Measurements from ENCODE around the gene ITGA3.

The ITGA3 gene

DNA sequence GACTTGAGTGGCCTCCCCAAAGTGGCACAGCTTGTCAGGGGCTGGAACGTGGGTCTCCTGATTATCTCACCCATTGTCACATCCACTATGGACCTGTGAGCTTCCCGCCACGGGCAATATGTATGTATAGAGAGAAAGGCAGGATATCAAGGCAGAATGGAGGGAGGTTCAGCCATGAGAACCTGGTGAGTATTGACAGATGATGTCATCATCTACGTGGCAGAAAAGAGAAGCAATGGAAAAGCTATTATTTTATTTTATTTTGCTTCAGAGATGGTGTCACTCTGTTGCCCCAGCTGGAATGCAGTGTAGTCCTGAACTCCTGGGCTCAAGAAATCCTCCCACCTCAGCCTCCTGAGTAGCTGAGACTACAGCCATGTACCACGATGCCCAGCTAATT is 25.8 kb downstream of the ITGA3 start:
- Histone ChIP-seq H3K27ac (no peak overlapping the region), H3K9ac (no peak overlapping the region), H3K4me1 (ENCODE audit: low read depth, poor library complexity, severe bottlenecking) (peaks cover 26% of the 10 kb centered on the region), H4K20me1 (ENCODE audit: insufficient read depth) (no peaks in the 10 kb centered on the region), H2AFZ (ENCODE audit: low read depth) (no peak overlapping the region), H3K27me3 (ENCODE audit: insufficient read depth, low read depth) (no peaks in the 10 kb centered on the region), H3K4me3 (IDR thresholded peaks at IDR 0.05; ENCODE audit: insufficient read depth, low read depth, low read length) (no peak overlapping the region), H3K4me2 (peak overlapping the region; percentile 7; the same call in 1 of the 2 replicates), H3K36me3 (ENCODE audit: insufficient read depth) (no peaks in the 10 kb centered on the region), H3K79me2 (ENCODE audit: insufficient read depth, low read depth) (no peaks in the 10 kb centered on the region)
- TF ChIP-seq, protein P1, sequence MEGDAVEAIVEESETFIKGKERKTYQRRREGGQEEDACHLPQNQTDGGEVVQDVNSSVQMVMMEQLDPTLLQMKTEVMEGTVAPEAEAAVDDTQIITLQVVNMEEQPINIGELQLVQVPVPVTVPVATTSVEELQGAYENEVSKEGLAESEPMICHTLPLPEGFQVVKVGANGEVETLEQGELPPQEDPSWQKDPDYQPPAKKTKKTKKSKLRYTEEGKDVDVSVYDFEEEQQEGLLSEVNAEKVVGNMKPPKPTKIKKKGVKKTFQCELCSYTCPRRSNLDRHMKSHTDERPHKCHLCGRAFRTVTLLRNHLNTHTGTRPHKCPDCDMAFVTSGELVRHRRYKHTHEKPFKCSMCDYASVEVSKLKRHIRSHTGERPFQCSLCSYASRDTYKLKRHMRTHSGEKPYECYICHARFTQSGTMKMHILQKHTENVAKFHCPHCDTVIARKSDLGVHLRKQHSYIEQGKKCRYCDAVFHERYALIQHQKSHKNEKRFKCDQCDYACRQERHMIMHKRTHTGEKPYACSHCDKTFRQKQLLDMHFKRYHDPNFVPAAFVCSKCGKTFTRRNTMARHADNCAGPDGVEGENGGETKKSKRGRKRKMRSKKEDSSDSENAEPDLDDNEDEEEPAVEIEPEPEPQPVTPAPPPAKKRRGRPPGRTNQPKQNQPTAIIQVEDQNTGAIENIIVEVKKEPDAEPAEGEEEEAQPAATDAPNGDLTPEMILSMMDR (conservative IDR thresholded peaks at IDR 0.05; ENCODE audit: low read depth, low read length) = no peak

DNA sequence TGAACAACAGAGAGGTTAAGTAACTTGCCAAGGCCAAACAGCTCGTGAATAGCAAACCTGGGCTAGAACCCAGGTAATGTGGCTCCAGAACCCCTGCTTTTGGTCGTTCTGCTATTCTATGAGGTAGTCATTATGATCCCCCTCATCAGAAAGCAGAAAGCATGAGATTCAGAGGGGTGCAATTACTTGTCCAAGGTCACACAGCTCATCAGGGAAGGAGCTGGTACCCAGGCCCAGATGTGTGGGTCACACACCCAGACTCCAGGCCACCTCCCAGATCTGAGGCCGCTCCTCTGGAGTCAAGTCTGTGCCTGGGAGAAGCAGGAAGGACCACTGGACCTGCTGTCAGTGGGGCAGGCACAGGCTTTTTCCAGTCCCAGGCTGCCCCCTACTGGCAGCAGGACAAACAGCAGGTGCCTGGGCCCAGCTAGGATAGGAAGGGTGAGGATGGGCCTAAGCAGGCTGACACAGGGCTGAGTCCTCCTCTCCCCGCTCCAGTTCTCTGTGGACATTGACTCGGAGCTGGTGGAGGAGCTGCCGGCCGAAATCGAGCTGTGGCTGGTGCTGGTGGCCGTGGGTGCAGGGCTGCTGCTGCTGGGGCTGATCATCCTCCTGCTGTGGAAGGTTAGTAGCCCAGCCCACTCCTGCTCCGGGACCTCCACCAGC is 31.5 kb downstream of the ITGA3 start:
- H3K27ac ChIP-seq = no peak overlapping the region
- no peaks in the 10 kb centered on the region for H4K20me1 ChIP-seq (ENCODE audit: insufficient read depth)
- TF ChIP-seq, protein P1 (conservative IDR thresholded peaks at IDR 0.05; ENCODE audit: low read depth, low read length) = peak; percentile 98
- H3K36me3 ChIP-seq (ENCODE audit: insufficient read depth) = no peaks in the 10 kb centered on the region
- no peak overlapping the region for H2AFZ ChIP-seq (ENCODE audit: low read depth)
- H3K9ac ChIP-seq = no peak overlapping the region
- H3K4me3 ChIP-seq (IDR thresholded peaks at IDR 0.05; ENCODE audit: insufficient read depth, low read depth, low read length) = no peak overlapping the region
- peaks cover 28% of the 10 kb centered on the region for H3K27me3 ChIP-seq (ENCODE audit: insufficient read depth, low read depth)
- H3K4me2 ChIP-seq = no peak overlapping the region
- H3K4me1 ChIP-seq (ENCODE audit: low read depth, poor library complexity, severe bottlenecking) = no peaks in the 10 kb centered on the region
- H3K79me2 ChIP-seq (ENCODE audit: insufficient read depth, low read depth) = no peaks in the 10 kb centered on the region

DNA sequence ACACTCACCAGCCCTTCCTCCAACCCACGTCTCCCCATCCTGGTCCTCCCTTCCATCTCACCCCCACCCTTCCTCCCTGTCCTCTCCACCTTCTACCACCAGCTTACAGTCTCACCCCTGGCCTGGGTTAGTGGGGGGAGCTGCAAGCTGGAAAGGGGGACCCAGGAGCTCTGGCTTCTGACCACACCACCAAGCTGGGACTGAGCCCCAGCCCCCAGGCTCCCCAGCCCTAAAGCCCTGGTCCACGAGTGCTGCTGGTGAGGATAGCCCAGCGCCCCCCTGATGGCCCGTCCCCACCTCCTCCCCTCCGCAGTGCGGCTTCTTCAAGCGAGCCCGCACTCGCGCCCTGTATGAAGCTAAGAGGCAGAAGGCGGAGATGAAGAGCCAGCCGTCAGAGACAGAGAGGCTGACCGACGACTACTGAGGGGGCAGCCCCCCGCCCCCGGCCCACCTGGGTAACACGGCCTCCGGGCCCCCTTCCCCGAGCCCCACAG is 32.0 kb downstream of the ITGA3 start:
- Histone ChIP-seq H3K79me2 (ENCODE audit: insufficient read depth, low read depth) (no peaks in the 10 kb centered on the region), H2AFZ (ENCODE audit: low read depth) (no peak overlapping the region), H3K4me3 (IDR thresholded peaks at IDR 0.05; ENCODE audit: insufficient read depth, low read depth, low read length) (no peak overlapping the region), H3K27ac (no peak overlapping the region), H3K4me2 (no peak overlapping the region), H4K20me1 (ENCODE audit: insufficient read depth) (no peaks in the 10 kb centered on the region), H3K27me3 (ENCODE audit: insufficient read depth, low read depth) (peaks cover 28% of the 10 kb centered on the region), H3K9ac (no peak overlapping the region), H3K4me1 (ENCODE audit: low read depth, poor library complexity, severe bottlenecking) (no peaks in the 10 kb centered on the region), H3K36me3 (ENCODE audit: insufficient read depth) (no peaks in the 10 kb centered on the region)
- TF ChIP-seq, protein P1 (conservative IDR thresholded peaks at IDR 0.05; ENCODE audit: low read depth, low read length) = no peak

DNA sequence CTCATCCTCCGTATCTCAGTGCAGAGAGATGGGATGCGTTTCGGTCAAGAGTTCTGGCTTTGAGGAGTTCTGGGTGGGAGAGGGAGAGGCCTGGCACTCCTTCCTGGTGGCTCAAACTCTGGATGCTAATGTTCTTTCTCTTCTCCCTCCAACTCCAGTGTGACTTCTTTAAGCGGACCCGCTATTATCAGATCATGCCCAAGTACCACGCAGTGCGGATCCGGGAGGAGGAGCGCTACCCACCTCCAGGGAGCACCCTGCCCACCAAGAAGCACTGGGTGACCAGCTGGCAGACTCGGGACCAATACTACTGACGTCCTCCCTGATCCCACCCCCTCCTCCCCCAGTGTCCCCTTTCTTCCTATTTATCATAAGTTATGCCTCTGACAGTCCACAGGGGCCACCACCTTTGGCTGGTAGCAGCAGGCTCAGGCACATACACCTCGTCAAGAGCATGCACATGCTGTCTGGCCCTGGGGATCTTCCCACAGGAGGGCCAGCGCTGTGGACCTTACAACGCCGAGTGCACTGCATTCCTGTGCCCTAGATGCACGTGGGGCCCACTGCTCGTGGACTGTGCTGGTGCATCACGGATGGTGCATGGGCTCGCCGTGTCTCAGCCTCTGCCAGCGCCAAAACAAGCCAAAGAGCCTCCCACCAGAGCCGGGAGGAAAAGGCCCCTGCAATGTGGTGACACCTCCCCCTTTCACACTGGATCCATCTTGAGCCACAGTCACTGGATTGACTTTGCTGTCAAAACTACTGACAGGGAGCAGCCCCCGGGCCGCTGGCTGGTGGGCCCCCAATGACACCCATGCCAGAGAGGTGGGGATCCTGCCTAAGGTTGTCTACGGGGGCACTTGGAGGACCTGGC is 33.3 kb downstream of the ITGA3 start:
- H3K79me2 ChIP-seq (ENCODE audit: insufficient read depth, low read depth) = no peaks in the 10 kb centered on the region
- no peak overlapping the region for H3K9ac ChIP-seq
- no peak overlapping the region for H3K4me2 ChIP-seq
- H3K27me3 ChIP-seq (ENCODE audit: insufficient read depth, low read depth) = peaks cover 28% of the 10 kb centered on the region
- no peak overlapping the region for H3K4me3 ChIP-seq (IDR thresholded peaks at IDR 0.05; ENCODE audit: insufficient read depth, low read depth, low read length)
- H4K20me1 ChIP-seq (ENCODE audit: insufficient read depth) = no peaks in the 10 kb centered on the region
- no peaks in the 10 kb centered on the region for H3K36me3 ChIP-seq (ENCODE audit: insufficient read depth)
- H3K4me1 ChIP-seq (ENCODE audit: low read depth, poor library complexity, severe bottlenecking) = peaks cover 5% of the 10 kb centered on the region
- TF ChIP-seq, protein P1 (conservative IDR thresholded peaks at IDR 0.05; ENCODE audit: low read depth, low read length) = no peak
- H2AFZ ChIP-seq (ENCODE audit: low read depth) = no peak overlapping the region
- H3K27ac ChIP-seq = no peak overlapping the region
